Left cardiac atrium (tissue), 4 donors: ENCODE measurements around the gene KRT83. TPM values are rescaled to one million over a fixed set of nuclear protein-coding genes. Genes with fewer than 3 reads are reported as not detected.

ENCODE experiments used
- ATAC-seq, 2 donors: fragments of 200-7000 bp; cut with Tn5 transposase; one replicate each; pipeline ENCODE4 v1.9.1; 2020; ENCODE audit warnings: mild to moderate bottlenecking in 2 of 2, moderate library complexity in 2 of 2
- DNase-seq: peaks from one replicate; pipeline ENCODE4 v3.0.0-alpha.2; 2020
- intact Hi-C, 2 donors: fragments of 100-400 bp; cut with DNase I; formaldehyde crosslinking; loops; one replicate each; pipeline versions ENCODE4 v1.14.1 to v1.15.1; 2022 to 2023
- long read RNA-seq: library from polyadenylated mRNA; unstranded; transcript quantifications from one replicate; pipeline ENCODE4 v2.0.0, GENCODE V29; 2021
- total RNA-seq, 2 donors: library from RNA; stranded (reverse); fragmentation: NEBNext Ultra II Directional; extraction: Animal tissue kit (Norgen Biotek cat#: 25700); gene quantifications; one replicate each; pipeline ENCODE4 v1.2.1, GENCODE V29; 2021
- donor health status: DM: no; HTN: yes; CAD: no.
- donor health status: DM: no; HTN: yes; CAD: no; lungs with severe emphysema.
- donor health status: DM: yes; HTN: yes; CAD: no.
- donor health status: Dilated cardiomyopathy.

KRT83 gene
- not detected for total RNA-seq
- long read RNA-seq = 0 reads

DNA sequence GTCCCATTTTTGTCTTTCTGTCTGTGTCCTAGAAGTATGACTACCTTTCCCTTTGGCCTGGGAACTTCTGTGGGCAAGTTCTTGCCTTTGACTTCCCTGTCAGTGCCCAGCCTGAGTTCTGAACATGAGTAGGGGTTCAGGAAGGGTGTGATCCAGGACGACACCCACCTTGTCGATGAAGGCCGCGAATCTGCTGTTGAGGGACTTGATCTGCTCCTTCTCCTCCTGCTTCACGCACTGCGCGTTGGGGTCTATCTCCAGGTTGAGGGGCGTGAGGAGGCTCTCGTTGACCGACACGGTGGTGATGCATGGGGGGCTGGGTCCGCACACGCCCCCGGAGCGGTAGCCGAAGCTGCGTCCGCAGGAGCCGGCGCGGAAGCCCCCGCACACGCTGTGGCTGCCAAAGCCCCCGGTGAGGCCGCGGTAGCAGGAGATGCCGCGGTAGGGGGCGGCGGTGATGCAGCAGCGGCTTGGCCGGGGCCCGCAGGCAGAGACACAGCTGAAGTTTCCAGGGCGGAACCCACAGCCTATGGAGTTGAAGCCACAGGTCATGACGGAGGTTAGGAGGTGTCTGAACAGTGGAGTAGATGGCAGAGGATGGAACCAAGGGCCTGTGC is at the start of gene KRT83:
Gene KRT83 (minus strand): TSS at position 615 of the 617 bp plus-strand sequence. CDS start 63 bp downstream, at position 552.
- intact Hi-C loops = loop anchor here in 1 of 2 donors (10.0 kb wide), 1 partner anchor 166 kb away; no protein-coding TSS in a partner anchor
- DNase-seq (no peak), ATAC-seq (no peak)

DNA sequence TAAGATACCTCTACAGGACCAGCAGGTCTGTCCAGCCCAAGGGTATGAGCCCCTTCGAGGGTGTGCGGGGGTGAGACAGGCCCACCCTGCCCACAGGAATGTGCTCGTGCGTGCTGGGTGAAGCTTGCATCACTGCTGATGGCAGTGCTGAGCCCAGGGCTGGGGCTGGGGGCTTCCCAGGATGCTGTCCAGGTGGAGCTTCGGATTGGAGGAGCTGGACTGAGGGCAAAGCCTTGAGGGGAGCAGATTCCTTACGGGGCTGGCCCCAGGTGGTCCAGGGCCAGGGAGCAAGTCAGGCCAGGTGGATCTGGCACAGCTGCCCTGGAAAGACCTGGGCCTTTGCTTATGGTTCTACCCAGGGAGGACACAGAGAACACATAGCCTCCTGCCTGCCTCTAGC is 48.6 kb upstream of the KRT83 start:
- intact Hi-C loops = loop anchor here in 1 of 2 donors (5.0 to 10.0 kb wide), 2 partner anchors 512 to 615 kb away; no protein-coding TSS in a partner anchor
- ATAC-seq = no peak
- DNase-seq = no peak

- no peak for DNase-seq
- ATAC-seq = no peak
- intact Hi-C loops = no loop called here
Observed at GRCh38 chr12:52369211-52369610, 48.0 kb upstream of the KRT83 start.

DNA sequence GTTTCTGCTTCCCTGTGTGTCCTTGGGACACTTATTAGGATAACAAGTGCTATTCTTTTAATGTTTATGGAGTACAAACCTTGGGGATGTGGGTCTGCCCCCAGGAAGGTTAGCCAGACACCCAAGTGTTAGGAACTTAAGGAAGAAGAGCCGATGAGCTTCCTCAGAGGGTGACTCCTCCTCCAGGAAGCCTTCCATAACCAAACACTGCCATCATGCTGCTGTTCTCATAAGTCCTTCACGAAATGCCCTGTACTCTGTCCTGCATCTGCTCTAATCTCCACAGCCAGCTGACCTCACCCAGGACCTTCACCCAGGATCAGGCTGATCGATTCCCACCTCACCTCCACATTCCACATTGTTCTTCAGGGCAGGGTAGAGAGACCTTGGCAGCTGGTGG is 47.3 kb upstream of the KRT83 start:
- ATAC-seq (no peak), DNase-seq (no peak)
- intact Hi-C loops = no loop called here

DNA sequence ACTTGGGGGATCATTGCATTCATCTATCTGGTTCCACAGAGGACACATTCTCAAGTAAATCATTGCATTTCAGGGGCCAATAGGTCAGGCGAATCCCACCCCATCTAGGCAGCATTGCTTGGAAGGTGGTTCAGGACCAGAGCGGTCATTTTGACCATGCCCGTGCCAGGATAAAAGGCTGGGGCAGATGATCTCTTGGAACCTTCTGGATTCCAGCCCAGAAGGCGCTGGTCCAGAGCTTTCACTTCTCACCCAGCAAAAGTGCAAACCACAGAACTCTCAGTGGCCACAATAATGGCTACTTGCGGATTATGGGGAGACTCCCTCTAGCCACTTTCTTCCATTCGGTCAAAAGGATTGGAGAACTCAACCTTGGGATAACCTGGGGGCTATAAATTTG is 46.7 kb upstream of the KRT83 start:
- intact Hi-C loops = no loop called here
- DNase-seq (no peak), ATAC-seq (no peak)

DNA sequence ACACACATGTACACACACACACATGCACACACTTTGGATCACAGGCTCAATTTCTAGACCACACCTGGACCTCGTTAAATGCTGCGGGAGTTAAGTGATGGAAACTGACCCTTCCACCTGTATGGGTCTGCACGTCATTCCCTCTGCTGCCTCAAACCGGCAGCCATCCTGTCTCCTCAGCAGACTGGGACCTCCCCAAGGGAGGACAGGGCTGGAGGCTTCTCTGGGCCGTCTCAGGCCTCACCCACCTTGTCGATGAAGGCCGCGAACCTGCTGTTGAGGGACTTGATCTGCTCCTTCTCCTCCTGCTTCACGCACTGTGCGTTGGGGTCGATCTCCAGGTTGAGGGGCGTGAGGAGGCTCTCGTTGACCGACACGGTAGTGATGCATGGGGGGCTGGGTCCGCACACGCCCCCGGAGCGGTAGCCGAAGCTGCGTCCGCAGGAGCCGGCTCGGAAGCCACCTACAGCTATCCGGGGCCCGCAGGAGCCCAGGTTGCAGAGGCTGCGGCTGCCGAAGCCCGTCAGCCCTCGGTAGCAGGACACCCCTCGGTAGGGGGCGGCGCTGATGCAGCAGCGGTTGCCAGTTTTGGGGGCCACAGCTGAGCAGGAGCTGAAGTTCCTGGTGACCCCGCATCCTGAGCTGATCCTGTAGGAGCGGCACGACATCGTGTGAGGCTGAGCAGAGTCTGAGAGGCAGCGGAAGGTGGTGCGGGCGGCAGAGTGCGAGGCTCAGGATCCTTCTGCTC is 45.7 kb upstream of the KRT83 start, which contains the start of gene KRT85:
Gene KRT85 (minus strand): TSS at position 744 of the 748 bp plus-strand sequence. CDS start 76 bp downstream, at position 668.
- no peak for DNase-seq
- ATAC-seq = no peak
- intact Hi-C loops = no loop called here

- ATAC-seq (no peak), DNase-seq (no peak)
- intact Hi-C loops = no loop called here
Observed at GRCh38 chr12:52364901-52365489, 43.8 kb upstream of the KRT83 start.

GRCh38 chr12:52364061-52364460 is 42.9 kb upstream of the KRT83 start:
- no peak for ATAC-seq
- no peak for DNase-seq
- intact Hi-C loops = no loop called here

GRCh38 chr12:52363111-52363679 is 42.0 kb upstream of the KRT83 start:
- no peak for ATAC-seq
- intact Hi-C loops = no loop called here
- no peak for DNase-seq

DNA sequence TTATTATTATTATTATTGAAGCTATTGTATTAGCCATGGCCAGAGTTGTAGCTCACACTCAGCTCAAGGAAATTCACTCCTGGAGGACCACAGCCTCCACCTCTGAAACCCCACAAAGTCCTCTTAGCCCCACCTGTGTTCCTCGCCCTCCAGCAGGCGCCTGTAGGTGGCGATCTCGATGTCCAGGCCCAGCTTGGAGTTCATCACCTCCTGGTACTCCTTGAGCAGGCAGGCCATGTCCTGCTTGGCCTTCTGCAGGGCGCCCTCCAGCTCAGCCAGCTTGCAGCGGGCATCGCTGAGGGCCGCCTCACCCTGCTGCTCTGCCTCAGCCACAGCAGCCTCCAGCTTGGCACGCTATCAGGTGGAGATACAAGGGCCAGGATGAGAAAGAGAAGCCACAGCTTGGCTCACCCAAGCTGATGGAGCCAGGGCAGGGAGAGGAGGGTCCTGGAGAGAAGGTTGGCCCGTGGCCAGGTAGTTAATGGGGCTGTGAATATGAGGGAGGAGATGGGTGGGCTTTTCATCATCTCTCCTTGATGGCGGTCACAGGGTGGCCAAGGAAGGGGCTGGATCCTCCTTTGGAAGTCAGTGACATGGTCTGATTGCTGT is 41.0 kb upstream of the KRT83 start:
- intact Hi-C loops = no loop called here
- no peak for ATAC-seq
- DNase-seq = no peak

DNA sequence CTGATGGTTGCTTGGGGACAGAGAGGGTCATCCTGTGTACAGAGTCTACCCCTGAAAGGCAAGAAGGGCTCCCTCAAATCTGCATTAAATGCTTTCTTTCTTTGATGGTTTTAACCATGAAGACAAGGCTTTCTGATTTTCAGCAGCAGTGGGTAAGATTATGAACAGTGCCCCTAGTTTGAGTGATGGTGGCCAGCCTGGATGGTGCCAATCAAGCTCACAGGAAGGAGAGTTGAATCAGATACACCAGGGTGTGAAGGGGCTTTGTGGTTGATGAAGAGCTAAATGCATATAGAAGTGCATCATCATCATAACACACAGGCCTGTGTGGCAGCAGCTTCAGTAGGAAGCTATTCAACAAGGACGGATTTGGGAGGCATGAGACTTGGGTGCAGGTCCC is 40.4 kb upstream of the KRT83 start:
- no peak for DNase-seq
- intact Hi-C loops = no loop called here
- no peak for ATAC-seq

- ATAC-seq = no peak
- no peak for DNase-seq
- intact Hi-C loops = no loop called here
Observed at GRCh38 chr12:52360663-52361271, 39.6 kb upstream of the KRT83 start.

DNA sequence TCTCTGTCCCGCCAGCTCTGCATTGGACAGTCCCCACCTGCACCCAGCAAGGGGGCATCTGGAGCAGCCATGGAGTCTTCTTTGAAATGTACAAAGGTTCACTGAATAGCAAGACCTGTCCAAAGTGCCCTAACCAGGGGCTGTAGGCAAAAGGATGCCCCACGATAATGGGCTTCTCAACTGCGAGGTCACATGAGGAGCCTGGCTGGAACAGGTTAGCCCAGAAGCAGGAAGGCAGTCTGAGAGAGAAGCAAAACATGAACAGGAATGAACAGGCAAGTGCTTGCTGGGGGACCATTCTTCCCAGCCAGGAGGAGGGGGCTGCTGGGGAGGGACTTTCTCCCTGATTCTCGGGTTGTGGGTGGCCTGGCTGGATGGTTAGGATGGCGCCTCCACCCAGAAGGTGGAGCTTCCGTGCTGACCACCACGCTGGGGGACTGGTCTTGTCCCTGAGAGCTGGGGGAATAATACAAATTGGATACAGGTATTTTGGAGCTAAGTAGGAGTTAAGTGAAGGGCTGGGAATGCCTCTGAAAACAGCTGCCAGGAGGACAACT is 39.0 kb upstream of the KRT83 start:
- intact Hi-C loops = no loop called here
- DNase-seq (no peak), ATAC-seq (no peak)

DNA sequence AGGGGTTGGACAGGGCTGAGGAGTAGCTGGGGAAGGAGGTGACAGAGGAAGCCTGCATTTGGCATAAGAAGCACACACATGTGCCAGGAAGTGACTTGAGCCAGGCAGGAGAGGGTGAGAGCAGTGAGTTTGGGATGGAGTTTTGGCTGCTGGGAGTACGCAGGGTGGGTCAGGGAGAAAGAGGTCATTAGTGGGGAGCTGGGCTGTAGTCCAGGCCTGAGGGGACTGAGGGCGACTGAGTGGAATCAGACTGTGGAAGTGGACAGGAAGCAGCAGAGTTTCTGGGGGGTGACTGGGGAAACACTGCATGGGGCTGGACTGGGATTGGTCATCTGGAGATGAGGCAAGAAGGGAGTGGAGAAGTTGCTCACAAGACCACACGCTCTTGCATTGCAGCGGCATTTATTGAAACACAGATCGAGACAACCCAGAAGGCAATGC is 38.4 kb upstream of the KRT83 start:
- no peak for ATAC-seq
- intact Hi-C loops = no loop called here

GRCh38 chr12:52358575-52359350 is 37.6 kb upstream of the KRT83 start:
- ATAC-seq (no peak), DNase-seq (no peak)
- intact Hi-C loops = no loop called here

More for the DNA sequence above, 38.4 kb upstream of the KRT83 start:
- no peak for DNase-seq

GRCh38 chr12:52356762-52357580 is 35.8 kb upstream of the KRT83 start:
- no peak for ATAC-seq
- intact Hi-C loops = no loop called here
- no peak for DNase-seq
